ENCODE data around the gene MTIF3.

Gene MTIF3

GRCh38 chr13:27427641-27428040 is 22.7 kb downstream of the MTIF3 start:
- H3K79me2 ChIP-seq (ENCODE audit: insufficient read depth, low read length), result peaks cover 86% of the 10 kb centered on the region
- peaks cover 80% of the 10 kb centered on the region for H3K4me1 ChIP-seq (ENCODE audit: insufficient read depth, low read length)
- H4K20me1 ChIP-seq (ENCODE audit: insufficient read depth, low read length), result peaks cover 48% of the 10 kb centered on the region
- peak overlapping the region; percentile 89 for H3K4me2 ChIP-seq (ENCODE audit: insufficient read depth, low read length)
- no peak for DNase-seq
- H3K27ac ChIP-seq (ENCODE audit: low read length), result peak overlapping the region; percentile 97
- H3K27me3 ChIP-seq (ENCODE audit: insufficient read depth, low read length, poor library complexity), result no peaks in the 10 kb centered on the region
- no peak overlapping the region for H2AFZ ChIP-seq (ENCODE audit: low read depth, low read length)
- peak overlapping the region; percentile 96 for H3K9ac ChIP-seq (ENCODE audit: low read depth, low read length)
- H3K9me3 ChIP-seq (ENCODE audit: insufficient read depth, low read length, severe bottlenecking), result no peaks in the 10 kb centered on the region
- H3K36me3 ChIP-seq (ENCODE audit: insufficient read depth, low read length), result peaks cover 75% of the 10 kb centered on the region
- TF ChIP-seq EZH2 (IDR thresholded peaks at IDR 0.05; ENCODE audit: borderline replicate concordance, low read depth, low read length, severe bottlenecking), result no peak
- TF ChIP-seq CTCF (IDR thresholded peaks at IDR 0.05; ENCODE audit: borderline replicate concordance, extremely low read depth, low read length, poor library complexity, severe bottlenecking), result no peak
- peak overlapping the region; percentile 51 to 87; a peak in 3 of 4 replicates for H3K4me3 ChIP-seq (ENCODE audit: low read depth in 1 of 2, low read length in 2 of 2)
- ATAC-seq (ENCODE audit: insufficient read depth, low read depth), result no peak

- Histone ChIP-seq H4K20me1 (ENCODE audit: insufficient read depth, low read length) (peaks cover 36% of the 10 kb centered on the region), H3K27me3 (ENCODE audit: insufficient read depth, low read length, poor library complexity) (no peaks in the 10 kb centered on the region), H2AFZ (ENCODE audit: low read depth, low read length) (peak overlapping the region; percentile 41; the same call in 1 of the 2 replicates), H3K9ac (ENCODE audit: low read depth, low read length) (peak overlapping the region; percentile 96), H3K27ac (ENCODE audit: low read length) (peak overlapping the region; percentile 97), H3K4me3 (ENCODE audit: low read depth in 1 of 2, low read length in 2 of 2) (peak overlapping the region; percentile 51 to 87), H3K4me1 (ENCODE audit: insufficient read depth, low read length) (peaks cover 69% of the 10 kb centered on the region), H3K36me3 (ENCODE audit: insufficient read depth, low read length) (peaks cover 59% of the 10 kb centered on the region), H3K9me3 (ENCODE audit: insufficient read depth, low read length, severe bottlenecking) (no peaks in the 10 kb centered on the region), H3K4me2 (ENCODE audit: insufficient read depth, low read length) (peak overlapping the region; percentile 89), H3K79me2 (ENCODE audit: insufficient read depth, low read length) (peaks cover 71% of the 10 kb centered on the region)
- DNase-seq (peak; percentile 87), ATAC-seq (ENCODE audit: insufficient read depth, low read depth) (peak; percentile 80)
- TF ChIP-seq CTCF (IDR thresholded peaks at IDR 0.05; ENCODE audit: borderline replicate concordance, extremely low read depth, low read length, poor library complexity, severe bottlenecking) (peak; percentile 71), EZH2 (IDR thresholded peaks at IDR 0.05; ENCODE audit: borderline replicate concordance, low read depth, low read length, severe bottlenecking) (no peak)
Measured at GRCh38 chr13:27425918-27426630, 24.3 kb downstream of the MTIF3 start.

- H3K9ac ChIP-seq (ENCODE audit: low read depth, low read length), result peak overlapping the region; percentile 96
- peak; percentile 47 for DNase-seq
- H4K20me1 ChIP-seq (ENCODE audit: insufficient read depth, low read length), result peaks cover 35% of the 10 kb centered on the region
- H3K4me1 ChIP-seq (ENCODE audit: insufficient read depth, low read length), result peaks cover 62% of the 10 kb centered on the region
- H3K4me3 ChIP-seq (ENCODE audit: low read depth in 1 of 2, low read length in 2 of 2), result peak overlapping the region; percentile 51 to 87
- H3K4me2 ChIP-seq (ENCODE audit: insufficient read depth, low read length), result peak overlapping the region; percentile 89
- H3K9me3 ChIP-seq (ENCODE audit: insufficient read depth, low read length, severe bottlenecking), result no peaks in the 10 kb centered on the region
- peaks cover 63% of the 10 kb centered on the region for H3K79me2 ChIP-seq (ENCODE audit: insufficient read depth, low read length)
- ATAC-seq (ENCODE audit: insufficient read depth, low read depth), result peak; percentile 2; the same call in 2 of the 3 replicates
- peak overlapping the region; percentile 76; the same call in 1 of the 2 replicates for H2AFZ ChIP-seq (ENCODE audit: low read depth, low read length)
- peak overlapping the region; percentile 97 for H3K27ac ChIP-seq (ENCODE audit: low read length)
- TF ChIP-seq CTCF (IDR thresholded peaks at IDR 0.05; ENCODE audit: borderline replicate concordance, extremely low read depth, low read length, poor library complexity, severe bottlenecking), result no peak
- TF ChIP-seq EZH2 (IDR thresholded peaks at IDR 0.05; ENCODE audit: borderline replicate concordance, low read depth, low read length, severe bottlenecking), result no peak
- H3K36me3 ChIP-seq (ENCODE audit: insufficient read depth, low read length), result peaks cover 52% of the 10 kb centered on the region
- no peaks in the 10 kb centered on the region for H3K27me3 ChIP-seq (ENCODE audit: insufficient read depth, low read length, poor library complexity)
Measured at GRCh38 chr13:27425158-27425917, 25.0 kb downstream of the MTIF3 start.
